Endothelial cell of umbilical vein (primary cell): ENCODE results near the gene NKRF.

Experiments used
- CTCF ChIP-seq, 2 donors: IDR thresholded peaks; 1 replicate in 1 of 2; 2 replicates in 1 of 2; pipeline ENCODE4 v1.5.1; 2011; ENCODE audit warnings: low read length in 2 of 2, mild to moderate bottlenecking in 2 of 2, moderate library complexity in 2 of 2, control low read depth in 1 of 2, inconsistent platforms in 1 of 2, low read depth in 1 of 2; ENCODE audit not compliant: insufficient read depth in 1 of 2; ENCODE audit errors: extremely low read depth in 1 of 2
- EZH2 ChIP-seq: IDR thresholded peaks from 2 replicates; pipeline ENCODE4 v1.6.1; 2012; ENCODE audit warnings: borderline replicate concordance, low read depth, mild to moderate bottlenecking, moderate library complexity, low read length, inconsistent platforms; ENCODE audit not compliant: severe bottlenecking
- FOS ChIP-seq: IDR thresholded peaks from 2 replicates; pipeline ENCODE4 v1.6.1; 2011; ENCODE audit warnings: mild to moderate bottlenecking, low read length, moderate library complexity, borderline replicate concordance; ENCODE audit not compliant: insufficient read depth
- GATA2 ChIP-seq: IDR thresholded peaks from 2 replicates; pipeline ENCODE4 v1.7.0; 2011; ENCODE audit warnings: low read depth, mild to moderate bottlenecking, moderate library complexity, mixed read lengths, low read length; ENCODE audit not compliant: insufficient read length, insufficient read depth
- JUN ChIP-seq: IDR thresholded peaks from 2 replicates; pipeline ENCODE4 v1.6.1; 2011; ENCODE audit warnings: borderline replicate concordance, low read depth; ENCODE audit not compliant: insufficient read length, insufficient read depth
- MAX ChIP-seq: IDR thresholded peaks from 2 replicates; pipeline ENCODE4 v1.6.1; 2011; ENCODE audit not compliant: insufficient read depth, insufficient read length
- POLR2A ChIP-seq: IDR thresholded peaks from 2 replicates; pipeline ENCODE4 v1.6.1; 2012; ENCODE audit warnings: low read depth, mild to moderate bottlenecking, control low read depth, low read length
- POLR2AphosphoS5 ChIP-seq: IDR thresholded peaks from 2 replicates; pipeline ENCODE4 v1.6.1; 2012; ENCODE audit warnings: low read depth, mild to moderate bottlenecking, control low read depth, low read length, moderate library complexity; ENCODE audit not compliant: insufficient read depth

- TF ChIP-seq CTCF (IDR thresholded peaks at IDR 0.05; ENCODE audit: extremely low read depth in 1 of 2, insufficient read depth in 1 of 2, low read depth in 1 of 2, low read length in 2 of 2) (no peak), POLR2AphosphoS5 (no peak), POLR2A (no peak), EZH2 (no peak), JUN (no peak), FOS (no peak), MAX (no peak), GATA2 (no peak)
Measured at GRCh38 chrX:119625843-119626242, 19.6 kb upstream of the NKRF start.
